PC-3 (cell line): ENCODE measurements around the gene DAB1. TPM values are rescaled to one million over a fixed set of nuclear protein-coding genes. Genes with fewer than 3 reads are reported as not detected.

ENCODE experiments used
- ATAC-seq: fragments of 200-7000 bp; cut with Tn5 transposase; 2 replicates; pipeline ENCODE4 v1.9.1; 2020; ENCODE audit warnings: mild to moderate bottlenecking, moderate library complexity
- BruUV-seq: library from RNA; stranded (reverse); fragments of 400-500 nt; replicated peaks from 2 replicates; lab custom pipeline; 2021; lab: Mats Ljungman, UMichigan
- CTCF ChIA-PET: fragments of 300-600 bp; sonication (Branson Sonifier 250); formaldehyde crosslinking; loops from one replicate; lab custom pipeline; 2022; ENCODE audit warnings: antibody characterized with exemption; lab: Charles Lee
- POLR2A ChIA-PET: fragments of 300-600 bp; sonication (Branson Sonifier 250); formaldehyde crosslinking; loops from one replicate; lab custom pipeline; 2022; ENCODE audit warnings: antibody characterized with exemption; ENCODE audit not compliant: unreplicated experiment; lab: Charles Lee
- DNase-seq: peaks from one replicate; pipeline ENCODE4 v3.0.0-alpha.2; 2015
- H2AFZ ChIP-seq: fragments of 300-600 bp; sonication (generic); 2 replicates; pipeline ENCODE4 v1.6.0; 2016; ENCODE audit warnings: antibody characterized with exemption, low read length
- H3F3A ChIP-seq: fragments of 300-600 bp; sonication (generic); one replicate; pipeline ENCODE4 v1.6.0; 2017; ENCODE audit warnings: antibody characterized with exemption, low read length, control low read depth, mild to moderate bottlenecking; ENCODE audit not compliant: unreplicated experiment
- H3K27ac ChIP-seq: fragments of 300-600 bp; sonication (generic); 2 replicates; pipeline ENCODE4 v1.5.1; 2016; ENCODE audit warnings: mild to moderate bottlenecking, low read length
- H3K27me3 ChIP-seq: fragments of 300-600 bp; sonication (generic); 2 replicates; pipeline ENCODE4 v1.6.1; 2016; ENCODE audit warnings: low read length, mixed read lengths
- H3K36me3 ChIP-seq: fragments of 300-600 bp; sonication (generic); 2 replicates; pipeline ENCODE4 v1.6.1; 2016; ENCODE audit warnings: low read depth, mixed run types, low read length, mixed read lengths
- H3K4me1 ChIP-seq: fragments of 300-600 bp; sonication (generic); 2 replicates; pipeline ENCODE4 v1.5.1; 2016; ENCODE audit warnings: low read length; ENCODE audit not compliant: insufficient read depth
- H3K4me2 ChIP-seq: fragments of 300-600 bp; sonication (generic); 2 replicates; pipeline ENCODE4 v1.6.0; 2016; ENCODE audit warnings: low read length
- H3K4me3 ChIP-seq: fragments of 300-600 bp; sonication (generic); 2 replicates; pipeline ENCODE4 v1.5.1; 2016; ENCODE audit warnings: mild to moderate bottlenecking, low read length, mixed read lengths
- H3K79me2 ChIP-seq: fragments of 300-600 bp; sonication (generic); 2 replicates; pipeline ENCODE4 v1.6.1; 2017; ENCODE audit warnings: low read length, mixed read lengths
- H3K9ac ChIP-seq: fragments of 300-600 bp; sonication (generic); 2 replicates; pipeline ENCODE4 v1.6.0; 2016; ENCODE audit warnings: mild to moderate bottlenecking, low read length
- H3K9me2 ChIP-seq: fragments of 300-600 bp; sonication (generic); replicated peaks from 2 replicates; pipeline ENCODE4 v1.6.1; 2016; ENCODE audit warnings: mixed run types, low read length, mixed read lengths
- H3K9me3 ChIP-seq: fragments of 300-600 bp; sonication (generic); 2 replicates; pipeline ENCODE4 v1.6.1; 2016; ENCODE audit warnings: low read length, mixed read lengths
- H4K20me1 ChIP-seq: fragments of 300-600 bp; sonication (generic); 2 replicates; pipeline ENCODE4 v1.6.1; 2016; ENCODE audit warnings: low read length, mixed read lengths
- CTCF ChIP-seq: fragments of 300-600 bp; sonication (generic); conservative IDR thresholded peaks from 2 replicates; pipeline ENCODE4 v1.5.1; 2017; ENCODE audit warnings: antibody characterized with exemption, low read depth, mild to moderate bottlenecking, low read length
- EZH2 ChIP-seq: fragments of 300-600 bp; sonication (generic); IDR thresholded peaks from one replicate; pipeline ENCODE4 v1.6.1; 2017; ENCODE audit warnings: antibody characterized with exemption, mild to moderate bottlenecking, low read length; ENCODE audit not compliant: unreplicated experiment
- EZH2phosphoT487 ChIP-seq: fragments of 300-600 bp; sonication (generic); IDR thresholded peaks from 2 replicates; pipeline ENCODE4 v1.6.1; 2018; ENCODE audit warnings: mild to moderate bottlenecking, antibody characterized with exemption, low read length, borderline replicate concordance
- intact Hi-C: fragments of 100-400 bp; cut with micrococcal nuclease; formaldehyde crosslinking; loops from 2 replicates; pipeline ENCODE4 v1.9.0; 2023
- total RNA-seq: library from RNA; depleted of rRNA; stranded (reverse); fragments of >200 nt; gene quantifications from 2 replicates; pipeline ENCODE4 v1.2.3, GENCODE V29; 2014

The DAB1 gene
- total RNA-seq, 1 experiment from 2014 or later: not detected

GRCh38 chr1:57210881-57211280 is 213.0 kb downstream of the DAB1 start:
- no peaks in the 10 kb centered on the region for H3K27me3 ChIP-seq
- H3K27ac ChIP-seq: no peak overlapping the region
- H2AFZ ChIP-seq: no peak overlapping the region
- no peak overlapping the region for H3K4me3 ChIP-seq
- intact Hi-C loops: no loop called here
- no peak overlapping the region for H3K4me2 ChIP-seq
- ChIA-PET POLR2A (no interaction called here), CTCF (no interaction called here)
- DNase-seq: no peak
- H3K9me2 ChIP-seq: no peaks in the 10 kb centered on the region
- no peaks in the 10 kb centered on the region for H3K9me3 ChIP-seq
- H3K79me2 ChIP-seq: no peaks in the 10 kb centered on the region
- BruUV-seq: no TSS peak
- ATAC-seq: no peak
- no peak overlapping the region for H3K9ac ChIP-seq
- H4K20me1 ChIP-seq: no peaks in the 10 kb centered on the region
- TF ChIP-seq EZH2phosphoT487 (no peak), CTCF (no peak), EZH2 (no peak)
- no peaks in the 10 kb centered on the region for H3K36me3 ChIP-seq
- H3F3A ChIP-seq: no peaks in the 10 kb centered on the region
- H3K4me1 ChIP-seq: no peaks in the 10 kb centered on the region

GRCh38 chr1:57209495-57209894 is 214.4 kb downstream of the DAB1 start:
- H4K20me1 ChIP-seq: no peaks in the 10 kb centered on the region
- no peaks in the 10 kb centered on the region for H3K9me2 ChIP-seq
- H3K4me2 ChIP-seq: no peak overlapping the region
- no peak overlapping the region for H3K4me3 ChIP-seq
- DNase-seq (no peak), ATAC-seq (no peak)
- no peak overlapping the region for H3K9ac ChIP-seq
- TF ChIP-seq EZH2 (no peak), EZH2phosphoT487 (no peak), CTCF (no peak)
- no peaks in the 10 kb centered on the region for H3K9me3 ChIP-seq
- ChIA-PET CTCF (no interaction called here), POLR2A (no interaction called here)
- H3K36me3 ChIP-seq: no peaks in the 10 kb centered on the region
- H2AFZ ChIP-seq: no peak overlapping the region
- no peaks in the 10 kb centered on the region for H3F3A ChIP-seq
- no peaks in the 10 kb centered on the region for H3K4me1 ChIP-seq
- intact Hi-C loops: no loop called here
- no peaks in the 10 kb centered on the region for H3K27me3 ChIP-seq
- no TSS peak for BruUV-seq
- no peak overlapping the region for H3K27ac ChIP-seq
- no peaks in the 10 kb centered on the region for H3K79me2 ChIP-seq

- Histone ChIP-seq H4K20me1 (no peaks in the 10 kb centered on the region), H3K9me3 (no peaks in the 10 kb centered on the region), H3K9ac (no peak overlapping the region), H3K27ac (no peak overlapping the region), H2AFZ (no peak overlapping the region), H3K79me2 (no peaks in the 10 kb centered on the region), H3F3A (no peaks in the 10 kb centered on the region), H3K36me3 (no peaks in the 10 kb centered on the region), H3K27me3 (no peaks in the 10 kb centered on the region), H3K4me1 (no peaks in the 10 kb centered on the region), H3K4me2 (no peak overlapping the region), H3K4me3 (no peak overlapping the region), H3K9me2 (no peaks in the 10 kb centered on the region)
- TF ChIP-seq CTCF: no peak
- TF ChIP-seq EZH2phosphoT487: no peak
- TF ChIP-seq EZH2: no peak
- ChIA-PET POLR2A (no interaction called here), CTCF (no interaction called here)
- DNase-seq (no peak), ATAC-seq (no peak)
- BruUV-seq: no TSS peak
- intact Hi-C loops: no loop called here
These were observed 215.0 kb downstream of the DAB1 start for GRCh38 chr1:57208741-57209302.
